ENCODE measurements around the gene ADARB2. TPM values are rescaled to one million over a fixed set of nuclear protein-coding genes. Genes with fewer than 3 reads are reported as not detected.

The ADARB2 gene
- total and polyA plus RNA-seq, 2 experiments from 2014 or later, result 2.0 to 5.0 TPM

DNA sequence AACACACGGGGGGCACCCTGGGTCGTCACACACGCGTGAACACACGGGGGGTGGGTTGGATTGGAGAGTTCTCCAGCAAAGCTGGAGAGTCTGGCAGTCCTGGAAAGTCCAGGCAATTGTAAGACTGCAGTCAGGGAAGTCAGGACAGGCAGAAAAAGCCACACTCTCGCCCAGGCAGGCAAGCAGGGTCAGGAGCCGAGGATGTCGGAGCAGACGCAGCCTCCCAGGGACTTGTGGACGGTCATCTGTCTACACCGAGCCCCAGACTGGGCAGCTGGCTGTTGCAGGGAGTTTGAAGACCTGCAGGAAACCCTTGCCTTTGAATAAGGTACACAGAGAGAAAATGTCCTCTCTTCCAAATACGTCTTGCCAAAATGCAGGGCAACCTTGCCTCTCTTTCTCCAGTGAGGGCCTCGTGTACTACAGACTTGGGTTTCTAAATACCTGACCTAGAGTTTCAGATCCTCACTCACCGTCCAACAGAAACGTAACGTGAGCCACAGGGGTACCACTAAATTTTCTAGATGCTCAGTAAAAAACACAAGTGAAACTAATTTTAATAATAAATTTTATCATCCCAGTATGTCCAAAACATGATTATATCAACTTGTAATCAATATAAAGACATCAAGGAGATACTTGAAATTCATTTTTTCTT is 176.7 kb downstream of the ADARB2 start:
- no peak overlapping the region for H3K27ac Mint-ChIP-seq

DNA sequence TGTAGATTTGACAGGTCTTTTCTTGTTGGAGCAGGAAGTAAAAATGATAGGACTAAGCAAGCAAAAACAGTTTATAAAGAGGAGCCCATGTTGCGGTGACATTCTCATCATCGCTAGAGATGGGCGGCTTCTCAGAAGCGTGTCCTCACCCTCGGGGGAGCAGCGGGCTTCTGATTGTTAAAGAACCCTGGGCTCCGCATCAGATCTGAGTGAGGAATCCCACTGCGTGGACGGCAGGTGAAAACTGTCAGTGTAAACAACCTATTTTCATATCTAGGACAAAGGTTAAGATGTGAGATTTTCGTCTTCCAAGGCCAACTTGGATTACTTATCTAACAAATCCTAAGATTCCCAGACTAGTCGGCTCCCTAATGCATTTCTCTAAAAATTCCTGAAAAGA is 177.6 kb downstream of the ADARB2 start:
- H4K20me1 ChIP-seq (replicated peaks; ENCODE audit: insufficient read depth), result no peaks in the 10 kb centered on the region
- H3K4me2 ChIP-seq, result no peak overlapping the region
- H3K36me3 ChIP-seq (ENCODE audit: insufficient read depth), result no peaks in the 10 kb centered on the region
- H3K4me1 Mint-ChIP-seq, result peaks cover 11% of the 10 kb centered on the region; the same call in 2 of the 3 replicates
- ATAC-seq (no peak), DNase-seq (ENCODE audit: low spot score) (no peak)
- no peaks in the 10 kb centered on the region for H3K79me2 ChIP-seq (replicated peaks; ENCODE audit: insufficient read depth)
- no peak overlapping the region for H2AFZ ChIP-seq
- no peaks in the 10 kb centered on the region for H3F3A ChIP-seq (replicated peaks; ENCODE audit: low read depth)
- no peaks in the 10 kb centered on the region for H3K9me2 ChIP-seq (ENCODE audit: insufficient read depth)
- no peak overlapping the region for H3K27ac Mint-ChIP-seq
- no peaks in the 10 kb centered on the region for H3K27me3 ChIP-seq (ENCODE audit: insufficient read depth)
- H3K36me3 Mint-ChIP-seq (ENCODE audit: low read depth), result no peaks in the 10 kb centered on the region
- H3K4me1 ChIP-seq (ENCODE audit: insufficient read depth), result no peaks in the 10 kb centered on the region
- no peak overlapping the region for H3K4me3 ChIP-seq
- no peak overlapping the region for H3K27ac ChIP-seq (ENCODE audit: low read depth)
- TF ChIP-seq STAT1 (IDR thresholded peaks at IDR 0.05; ENCODE audit: unreplicated experiment), result no peak
- H3K27me3 Mint-ChIP-seq (ENCODE audit: insufficient read depth, low read depth, poor library complexity), result peaks cover 3% of the 10 kb centered on the region
- no peaks in the 10 kb centered on the region for H3K9me3 Mint-ChIP-seq
- H3K4me3 Mint-ChIP-seq, result no peak overlapping the region

More for the DNA sequence above, 176.7 kb downstream of the ADARB2 start:
- Histone ChIP-seq H3K36me3 (ENCODE audit: insufficient read depth) (no peaks in the 10 kb centered on the region), H3K9me2 (ENCODE audit: insufficient read depth) (no peaks in the 10 kb centered on the region), H3K27me3 (ENCODE audit: insufficient read depth) (no peaks in the 10 kb centered on the region), H3K4me2 (no peak overlapping the region), H3F3A (replicated peaks; ENCODE audit: low read depth) (no peaks in the 10 kb centered on the region), H3K4me1 (ENCODE audit: insufficient read depth) (no peaks in the 10 kb centered on the region), H2AFZ (no peak overlapping the region), H4K20me1 (replicated peaks; ENCODE audit: insufficient read depth) (no peaks in the 10 kb centered on the region), H3K27ac (ENCODE audit: low read depth) (no peak overlapping the region), H3K79me2 (replicated peaks; ENCODE audit: insufficient read depth) (no peaks in the 10 kb centered on the region), H3K4me3 (no peak overlapping the region)
- no peak overlapping the region for H3K4me3 Mint-ChIP-seq
- H3K4me1 Mint-ChIP-seq, result peaks cover 11% of the 10 kb centered on the region; the same call in 2 of the 3 replicates
- H3K27me3 Mint-ChIP-seq (ENCODE audit: insufficient read depth, low read depth, poor library complexity), result peaks cover 3% of the 10 kb centered on the region
- TF ChIP-seq JUNB (IDR thresholded peaks at IDR 0.05; ENCODE audit: unreplicated experiment), result no peak
- TF ChIP-seq, protein P1, sequence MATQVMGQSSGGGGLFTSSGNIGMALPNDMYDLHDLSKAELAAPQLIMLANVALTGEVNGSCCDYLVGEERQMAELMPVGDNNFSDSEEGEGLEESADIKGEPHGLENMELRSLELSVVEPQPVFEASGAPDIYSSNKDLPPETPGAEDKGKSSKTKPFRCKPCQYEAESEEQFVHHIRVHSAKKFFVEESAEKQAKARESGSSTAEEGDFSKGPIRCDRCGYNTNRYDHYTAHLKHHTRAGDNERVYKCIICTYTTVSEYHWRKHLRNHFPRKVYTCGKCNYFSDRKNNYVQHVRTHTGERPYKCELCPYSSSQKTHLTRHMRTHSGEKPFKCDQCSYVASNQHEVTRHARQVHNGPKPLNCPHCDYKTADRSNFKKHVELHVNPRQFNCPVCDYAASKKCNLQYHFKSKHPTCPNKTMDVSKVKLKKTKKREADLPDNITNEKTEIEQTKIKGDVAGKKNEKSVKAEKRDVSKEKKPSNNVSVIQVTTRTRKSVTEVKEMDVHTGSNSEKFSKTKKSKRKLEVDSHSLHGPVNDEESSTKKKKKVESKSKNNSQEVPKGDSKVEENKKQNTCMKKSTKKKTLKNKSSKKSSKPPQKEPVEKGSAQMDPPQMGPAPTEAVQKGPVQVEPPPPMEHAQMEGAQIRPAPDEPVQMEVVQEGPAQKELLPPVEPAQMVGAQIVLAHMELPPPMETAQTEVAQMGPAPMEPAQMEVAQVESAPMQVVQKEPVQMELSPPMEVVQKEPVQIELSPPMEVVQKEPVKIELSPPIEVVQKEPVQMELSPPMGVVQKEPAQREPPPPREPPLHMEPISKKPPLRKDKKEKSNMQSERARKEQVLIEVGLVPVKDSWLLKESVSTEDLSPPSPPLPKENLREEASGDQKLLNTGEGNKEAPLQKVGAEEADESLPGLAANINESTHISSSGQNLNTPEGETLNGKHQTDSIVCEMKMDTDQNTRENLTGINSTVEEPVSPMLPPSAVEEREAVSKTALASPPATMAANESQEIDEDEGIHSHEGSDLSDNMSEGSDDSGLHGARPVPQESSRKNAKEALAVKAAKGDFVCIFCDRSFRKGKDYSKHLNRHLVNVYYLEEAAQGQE (IDR thresholded peaks at IDR 0.05; ENCODE audit: unreplicated experiment), result no peak
- TF ChIP-seq EZH2phosphoT487 (IDR thresholded peaks at IDR 0.05; ENCODE audit: unreplicated experiment), result no peak
- TF ChIP-seq, protein P2, sequence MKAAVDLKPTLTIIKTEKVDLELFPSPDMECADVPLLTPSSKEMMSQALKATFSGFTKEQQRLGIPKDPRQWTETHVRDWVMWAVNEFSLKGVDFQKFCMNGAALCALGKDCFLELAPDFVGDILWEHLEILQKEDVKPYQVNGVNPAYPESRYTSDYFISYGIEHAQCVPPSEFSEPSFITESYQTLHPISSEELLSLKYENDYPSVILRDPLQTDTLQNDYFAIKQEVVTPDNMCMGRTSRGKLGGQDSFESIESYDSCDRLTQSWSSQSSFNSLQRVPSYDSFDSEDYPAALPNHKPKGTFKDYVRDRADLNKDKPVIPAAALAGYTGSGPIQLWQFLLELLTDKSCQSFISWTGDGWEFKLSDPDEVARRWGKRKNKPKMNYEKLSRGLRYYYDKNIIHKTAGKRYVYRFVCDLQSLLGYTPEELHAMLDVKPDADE (IDR thresholded peaks at IDR 0.05), result no peak
- TF ChIP-seq EZH2 (IDR thresholded peaks at IDR 0.05; ENCODE audit: low read depth, unreplicated experiment), result no peak
- H3K9me3 Mint-ChIP-seq, result no peaks in the 10 kb centered on the region
- H3K36me3 Mint-ChIP-seq (ENCODE audit: low read depth), result no peaks in the 10 kb centered on the region
- ATAC-seq (no peak), DNase-seq (ENCODE audit: low spot score) (no peak)
